ENCODE measurements around the gene IKBKE. TPM values are rescaled to one million over a fixed set of nuclear protein-coding genes. Genes with fewer than 3 reads are reported as not detected.

IKBKE gene
- total and polyA plus RNA-seq, 10 of the 15 experiments (the other 5 are each of a cell fraction or from before 2014, with no cell fraction given): 12.8 to 35.1 (median 23.1) TPM

GRCh38 chr1:206503591-206504362 is 33.5 kb downstream of the IKBKE start (continued):
- TF ChIP-seq MEF2A (IDR thresholded peaks at IDR 0.05; ENCODE audit: insufficient read depth, low read depth, low read length) (peak; percentile 87), EP300 (IDR thresholded peaks at IDR 0.05; ENCODE audit: borderline replicate concordance in 1 of 2, control insufficient read depth in 1 of 2, low read depth in 2 of 2, low read length in 2 of 2) (peak; percentile 52 to 58; a peak in 3 of 4 replicates), KDM1A (IDR thresholded peaks at IDR 0.05; ENCODE audit: borderline replicate concordance) (no peak), ZBED1 (IDR thresholded peaks at IDR 0.05; ENCODE audit: borderline replicate concordance) (peak; percentile 83; the same call in 1 of the 2 replicates), USF1 (IDR thresholded peaks at IDR 0.05; ENCODE audit: borderline replicate concordance, extremely low read length, insufficient read depth, low read depth, low read length) (peak; percentile 50), E2F8 (IDR thresholded peaks at IDR 0.05; ENCODE audit: low read depth, partially characterized antibody) (no peak), SP1 (IDR thresholded peaks at IDR 0.05; ENCODE audit: low read depth, low read length) (no peak), RAD51 (IDR thresholded peaks at IDR 0.05) (peak; percentile 26; the same call in 1 of the 2 replicates), BACH1 (IDR thresholded peaks at IDR 0.05; ENCODE audit: borderline replicate concordance) (no peak), ATF7 (IDR thresholded peaks at IDR 0.05; ENCODE audit: low read depth) (peak; percentile 95), SMC3 (IDR thresholded peaks at IDR 0.05; ENCODE audit: borderline replicate concordance, low read length) (no peak), HDGF (IDR thresholded peaks at IDR 0.05) (no peak), ZNF592 (IDR thresholded peaks at IDR 0.05) (no peak), RAD21 (IDR thresholded peaks at IDR 0.05; ENCODE audit: insufficient read depth, low read depth, low read length) (no peak), NFIC (IDR thresholded peaks at IDR 0.05; ENCODE audit: low read depth, low read length) (peak; percentile 94), EGR1 (IDR thresholded peaks at IDR 0.05; ENCODE audit: borderline replicate concordance in 1 of 2, low read depth in 2 of 2, low read length in 2 of 2) (peak in 1 of 2 experiments; percentile 70; a peak in 1 of 3 replicates), POLR2AphosphoS2 (IDR thresholded peaks at IDR 0.05; ENCODE audit: low read depth, low read length) (no peak)
- TF ChIP-seq, protein P1, sequence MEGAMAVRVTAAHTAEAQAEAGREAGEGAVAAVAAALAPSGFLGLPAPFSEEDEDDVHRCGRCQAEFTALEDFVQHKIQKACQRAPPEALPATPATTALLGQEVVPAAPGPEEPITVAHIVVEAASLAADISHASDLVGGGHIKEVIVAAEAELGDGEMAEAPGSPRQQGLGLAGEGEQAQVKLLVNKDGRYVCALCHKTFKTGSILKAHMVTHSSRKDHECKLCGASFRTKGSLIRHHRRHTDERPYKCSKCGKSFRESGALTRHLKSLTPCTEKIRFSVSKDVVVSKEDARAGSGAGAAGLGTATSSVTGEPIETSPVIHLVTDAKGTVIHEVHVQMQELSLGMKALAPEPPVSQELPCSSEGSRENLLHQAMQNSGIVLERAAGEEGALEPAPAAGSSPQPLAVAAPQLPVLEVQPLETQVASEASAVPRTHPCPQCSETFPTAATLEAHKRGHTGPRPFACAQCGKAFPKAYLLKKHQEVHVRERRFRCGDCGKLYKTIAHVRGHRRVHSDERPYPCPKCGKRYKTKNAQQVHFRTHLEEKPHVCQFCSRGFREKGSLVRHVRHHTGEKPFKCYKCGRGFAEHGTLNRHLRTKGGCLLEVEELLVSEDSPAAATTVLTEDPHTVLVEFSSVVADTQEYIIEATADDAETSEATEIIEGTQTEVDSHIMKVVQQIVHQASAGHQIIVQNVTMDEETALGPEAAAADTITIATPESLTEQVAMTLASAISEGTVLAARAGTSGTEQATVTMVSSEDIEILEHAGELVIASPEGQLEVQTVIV (IDR thresholded peaks at IDR 0.05; ENCODE audit: borderline replicate concordance, partially characterized antibody): no peak

Data from GM12878 (cell line).